ENCODE measurements around the gene KLC4.

DNA sequence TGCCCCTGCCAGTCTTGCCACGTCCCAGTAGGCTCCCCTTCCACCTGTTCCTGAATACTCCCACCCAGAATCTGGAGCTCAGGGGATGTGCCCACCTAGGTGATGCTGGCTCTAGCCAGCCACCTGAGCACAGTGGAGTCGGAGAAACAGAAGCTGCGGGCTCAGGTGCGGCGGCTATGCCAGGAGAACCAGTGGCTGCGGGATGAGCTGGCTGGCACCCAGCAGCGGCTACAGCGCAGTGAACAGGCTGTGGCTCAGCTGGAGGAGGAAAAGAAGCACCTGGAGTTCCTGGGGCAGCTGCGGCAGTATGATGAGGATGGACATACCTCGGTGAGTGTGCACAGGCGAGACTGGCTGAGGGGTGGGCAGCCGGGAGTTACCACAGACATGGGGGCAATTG is 3.4 kb downstream of the KLC4 start:
- TF ChIP-seq, protein P1, sequence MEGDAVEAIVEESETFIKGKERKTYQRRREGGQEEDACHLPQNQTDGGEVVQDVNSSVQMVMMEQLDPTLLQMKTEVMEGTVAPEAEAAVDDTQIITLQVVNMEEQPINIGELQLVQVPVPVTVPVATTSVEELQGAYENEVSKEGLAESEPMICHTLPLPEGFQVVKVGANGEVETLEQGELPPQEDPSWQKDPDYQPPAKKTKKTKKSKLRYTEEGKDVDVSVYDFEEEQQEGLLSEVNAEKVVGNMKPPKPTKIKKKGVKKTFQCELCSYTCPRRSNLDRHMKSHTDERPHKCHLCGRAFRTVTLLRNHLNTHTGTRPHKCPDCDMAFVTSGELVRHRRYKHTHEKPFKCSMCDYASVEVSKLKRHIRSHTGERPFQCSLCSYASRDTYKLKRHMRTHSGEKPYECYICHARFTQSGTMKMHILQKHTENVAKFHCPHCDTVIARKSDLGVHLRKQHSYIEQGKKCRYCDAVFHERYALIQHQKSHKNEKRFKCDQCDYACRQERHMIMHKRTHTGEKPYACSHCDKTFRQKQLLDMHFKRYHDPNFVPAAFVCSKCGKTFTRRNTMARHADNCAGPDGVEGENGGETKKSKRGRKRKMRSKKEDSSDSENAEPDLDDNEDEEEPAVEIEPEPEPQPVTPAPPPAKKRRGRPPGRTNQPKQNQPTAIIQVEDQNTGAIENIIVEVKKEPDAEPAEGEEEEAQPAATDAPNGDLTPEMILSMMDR (IDR thresholded peaks at IDR 0.05; ENCODE audit: low read length), result no peak
- TF ChIP-seq EZH2 (IDR thresholded peaks at IDR 0.05; ENCODE audit: borderline replicate concordance, low read length), result no peak
